Activated T-cell treated with anti-CD3 and anti-CD28 coated beads for 24 hours (primary cell): ENCODE results near the gene OTUD3.
"Not testable (repeated sequence)": the region's sequence is repeated elsewhere in the genome, so short reads cannot be mapped to it uniquely, and the experiment has no call there.

ENCODE experiments used
- DNase-seq: peaks from one replicate; pipeline ENCODE4 v3.0.0-alpha.2; 2020; ENCODE audit warnings: low read depth

Gene OTUD3

DNA sequence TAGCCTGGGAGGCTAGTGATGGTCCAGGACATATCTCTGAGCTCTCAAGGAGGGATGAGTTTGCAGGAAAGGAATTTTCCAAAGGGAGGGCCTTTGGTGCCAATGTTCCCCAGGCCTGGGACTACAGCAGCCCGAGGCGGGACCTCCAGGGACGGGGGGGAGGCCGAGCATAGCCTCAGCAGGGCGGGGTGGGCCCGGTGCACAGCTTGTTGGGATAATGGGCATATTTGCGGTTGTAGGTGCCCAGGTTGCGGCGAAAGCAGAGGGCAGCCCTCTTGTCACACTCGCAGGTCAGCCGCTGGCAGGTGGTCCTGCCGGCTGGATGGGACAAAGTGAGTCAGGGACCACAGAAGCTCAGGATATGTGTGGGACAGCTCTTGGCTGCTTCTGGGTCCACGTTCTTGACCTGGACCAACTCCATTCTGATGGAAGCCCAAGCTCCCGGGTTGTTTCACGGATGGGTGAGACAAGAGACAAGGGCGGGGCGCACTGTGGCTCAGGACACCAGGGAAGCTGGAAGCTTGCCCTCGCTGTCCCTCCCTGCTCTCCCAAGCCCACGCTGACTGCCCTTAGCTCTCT, 38.0 kb downstream of the OTUD3 start:
- DNase-seq: no peak

DNA sequence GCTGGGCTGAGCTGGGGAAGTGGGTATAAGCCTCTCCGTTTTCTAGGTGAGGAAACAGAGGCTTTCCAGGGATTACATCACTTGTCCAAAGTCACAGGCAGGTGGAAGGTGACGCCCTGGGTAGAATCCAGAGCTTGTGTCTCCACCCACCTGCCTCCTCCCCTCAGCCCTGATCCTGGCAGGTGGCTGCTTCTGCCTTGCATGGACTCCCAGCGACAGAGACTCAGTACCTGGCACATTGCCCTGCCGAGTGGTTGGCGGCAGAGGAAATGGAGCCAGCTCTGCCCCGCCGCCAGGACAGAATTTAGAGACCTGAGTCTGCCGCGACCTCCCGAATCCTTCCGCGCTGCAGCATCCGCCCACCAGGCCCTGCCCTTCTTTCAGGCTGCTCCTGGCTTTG, 39.1 kb downstream of the OTUD3 start:
- no peak for DNase-seq

DNA sequence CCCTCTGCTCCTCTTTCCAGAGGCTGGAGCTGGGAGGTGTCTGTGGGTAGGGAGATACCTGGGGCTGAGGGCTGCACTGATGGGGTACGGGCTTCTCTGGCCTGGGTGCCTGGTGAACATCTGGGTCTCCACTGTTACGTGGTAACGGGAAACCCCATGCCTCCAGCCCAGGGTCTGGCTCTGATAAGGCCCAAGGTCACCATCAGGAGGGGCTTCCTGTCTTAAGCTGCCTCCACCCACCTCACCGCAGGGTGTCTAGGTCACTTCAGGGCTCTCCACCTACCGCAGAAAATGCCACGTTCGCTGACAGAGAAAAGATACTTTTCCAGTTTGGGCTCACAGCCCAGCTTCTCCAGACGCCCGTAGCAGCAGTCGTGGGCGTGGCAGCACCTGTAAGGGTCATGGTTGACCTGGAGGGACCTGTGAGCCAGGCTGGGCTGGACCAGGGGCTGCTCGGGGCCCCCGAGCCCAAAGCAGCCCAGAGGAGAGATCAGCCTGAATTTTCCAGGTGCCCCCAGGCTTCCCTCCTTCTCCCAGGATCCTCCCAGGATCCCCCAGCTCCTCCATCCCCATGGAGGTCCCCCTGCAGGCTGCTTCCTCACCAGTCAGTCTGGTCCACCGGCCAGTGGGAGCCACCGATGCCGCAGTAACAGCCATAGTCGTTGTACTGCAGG, 40.0 kb downstream of the OTUD3 start:
- DNase-seq: no peak

GRCh38 chr1:19923137-19923952, 41.1 kb downstream of the OTUD3 start, which contains the start of gene PLA2G2E:
Gene PLA2G2E, minus strand, starts transcription at chr1:19923617. Its CDS starts 58 bp downstream, at chr1:19923559.
- no peak for DNase-seq

- DNase-seq: no peak
These were observed 41.8 kb downstream of the OTUD3 start for GRCh38 chr1:19923953-19924346.

DNA sequence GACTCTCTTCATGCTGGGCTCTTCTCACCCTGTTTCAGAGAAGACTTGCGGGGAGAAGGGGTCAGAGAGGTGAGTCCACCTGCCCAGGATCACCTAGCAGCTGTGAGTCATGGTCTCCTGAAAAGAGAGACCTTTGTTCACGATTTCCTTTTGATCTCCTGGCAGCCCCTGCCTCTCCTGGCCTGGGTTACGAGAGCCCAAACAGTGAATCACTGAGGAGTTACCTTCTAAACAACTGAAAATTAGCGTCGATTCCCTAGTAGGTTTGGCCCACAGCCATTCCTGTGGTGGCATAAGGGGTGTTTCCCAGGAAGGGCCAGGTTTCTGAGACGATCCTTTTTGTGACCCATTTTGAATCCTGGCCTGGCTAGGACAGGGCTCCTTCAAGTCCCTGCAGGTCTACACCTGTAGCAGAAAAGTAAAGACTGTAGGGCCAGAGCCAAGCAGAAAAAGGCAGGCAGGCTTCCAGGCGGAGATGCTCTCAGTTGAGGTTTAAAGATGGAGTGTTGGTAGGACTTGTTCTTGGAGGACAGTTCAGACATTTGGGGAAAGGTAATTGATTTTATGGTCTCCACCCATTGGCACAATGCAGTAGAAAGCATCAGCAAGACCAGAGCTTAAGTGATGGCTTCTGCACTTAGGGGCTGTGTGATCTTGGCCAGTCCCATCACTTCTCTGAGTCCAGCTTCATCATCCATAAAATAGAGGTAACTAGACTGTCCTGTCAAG, 43.3 kb downstream of the OTUD3 start:
- no peak for DNase-seq

DNA sequence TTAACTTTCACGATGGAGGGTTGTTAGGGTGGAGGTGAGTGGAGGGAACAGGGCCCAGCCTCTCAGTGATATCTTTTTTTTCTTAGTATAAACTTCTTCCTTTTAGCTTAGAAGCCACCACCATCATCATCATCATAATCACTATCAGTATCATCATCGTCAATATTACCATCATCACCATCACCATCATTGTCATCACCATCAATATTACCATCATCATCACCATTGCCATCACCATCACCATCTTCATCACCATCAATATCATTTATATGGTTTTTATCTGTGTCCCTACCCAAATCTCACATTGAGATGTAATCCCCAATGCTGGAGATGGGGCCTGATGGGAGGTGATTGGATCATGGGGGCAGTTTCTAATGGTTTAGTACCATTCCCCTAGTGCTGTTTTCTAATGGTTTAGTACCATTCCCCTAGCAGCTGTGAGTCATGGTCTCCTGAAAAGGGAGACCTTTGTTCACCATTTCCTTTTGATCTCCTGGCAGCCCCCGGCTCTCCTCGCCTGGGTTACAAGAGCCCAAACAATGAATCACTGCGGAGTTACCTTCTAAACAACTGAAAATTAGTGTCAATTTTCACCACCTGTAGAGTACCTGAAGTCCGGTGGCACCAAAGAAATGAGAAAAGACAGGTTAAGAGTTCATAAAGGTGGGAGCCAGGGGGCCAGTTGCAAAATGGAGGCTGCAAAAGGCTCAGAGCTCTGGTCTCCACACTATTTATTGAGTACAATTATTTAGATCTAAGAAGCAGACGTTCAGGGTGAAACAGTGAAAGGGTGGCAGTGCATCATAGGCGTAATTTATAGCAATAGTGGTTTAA, 44.3 kb downstream of the OTUD3 start:
- DNase-seq: no peak

DNA sequence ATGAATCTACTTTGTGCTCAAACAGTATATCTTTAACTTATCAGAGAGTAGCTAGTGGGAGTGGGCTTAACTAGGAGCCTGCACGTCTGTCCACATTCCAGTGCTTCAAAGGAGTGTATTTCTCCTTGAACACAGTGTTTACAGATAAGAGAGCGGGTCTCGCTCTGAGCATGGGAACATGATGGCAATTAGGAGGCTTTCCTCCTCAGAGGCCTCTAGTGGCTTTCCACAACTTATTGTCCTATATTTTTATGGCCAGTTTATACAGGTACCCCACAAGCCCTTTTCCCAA, 44.9 kb downstream of the OTUD3 start:
- not testable (repeated sequence) for DNase-seq

DNA sequence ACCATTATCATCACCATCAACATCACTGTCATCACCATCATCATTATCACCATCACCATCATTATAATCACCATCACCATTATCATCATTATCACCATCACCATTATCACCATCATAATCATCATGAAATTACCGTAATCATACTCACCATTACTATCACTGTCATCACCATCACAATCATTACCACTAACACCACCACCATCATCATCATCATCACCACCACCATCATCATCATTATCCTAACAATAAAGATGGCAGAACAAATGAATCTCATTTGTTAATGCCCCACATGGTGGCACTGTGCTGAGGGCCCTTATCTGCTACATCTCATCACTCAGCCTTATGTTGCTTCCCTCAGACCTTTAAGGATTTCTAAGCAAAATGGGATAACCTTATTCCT, 50.7 kb downstream of the OTUD3 start:
- no peak for DNase-seq

GRCh38 chr1:19934336-19934735, 52.1 kb downstream of the OTUD3 start:
- DNase-seq: no peak

DNA sequence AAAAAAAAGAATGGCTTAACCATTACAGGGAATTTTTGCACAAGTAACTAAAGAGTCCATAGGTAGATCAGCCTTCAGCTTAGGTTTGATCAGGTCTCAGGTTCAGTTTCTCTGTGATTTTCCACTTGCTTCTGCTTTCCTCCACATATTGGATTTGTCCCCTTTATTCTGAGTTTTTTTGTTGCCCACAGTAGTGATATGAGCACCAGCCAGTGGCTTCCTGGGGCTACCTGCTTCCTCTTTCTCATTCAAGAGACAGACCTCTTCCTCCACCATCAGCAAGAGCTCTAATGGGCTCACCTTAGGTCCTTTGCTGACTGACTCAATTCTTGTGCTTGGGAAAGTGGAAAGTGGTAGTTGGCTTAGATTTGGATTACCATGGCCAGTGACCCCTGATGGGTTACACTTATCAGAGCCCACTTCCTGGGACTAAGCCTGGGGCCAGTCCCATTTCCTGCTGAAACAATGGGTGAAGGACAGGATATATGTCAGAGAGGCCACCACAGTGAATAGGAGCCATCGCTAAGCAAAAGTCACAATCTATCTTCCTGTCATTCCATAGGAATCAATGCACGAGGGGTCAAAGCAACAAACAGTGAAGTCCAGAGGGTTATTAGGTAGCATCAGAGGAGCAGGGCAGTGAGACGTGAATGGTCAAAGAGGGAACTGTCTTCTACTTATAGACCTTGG, 54.0 kb downstream of the OTUD3 start:
- no peak for DNase-seq

- no peak for DNase-seq
These were observed 56.3 kb downstream of the OTUD3 start for GRCh38 chr1:19938472-19938871.

DNA sequence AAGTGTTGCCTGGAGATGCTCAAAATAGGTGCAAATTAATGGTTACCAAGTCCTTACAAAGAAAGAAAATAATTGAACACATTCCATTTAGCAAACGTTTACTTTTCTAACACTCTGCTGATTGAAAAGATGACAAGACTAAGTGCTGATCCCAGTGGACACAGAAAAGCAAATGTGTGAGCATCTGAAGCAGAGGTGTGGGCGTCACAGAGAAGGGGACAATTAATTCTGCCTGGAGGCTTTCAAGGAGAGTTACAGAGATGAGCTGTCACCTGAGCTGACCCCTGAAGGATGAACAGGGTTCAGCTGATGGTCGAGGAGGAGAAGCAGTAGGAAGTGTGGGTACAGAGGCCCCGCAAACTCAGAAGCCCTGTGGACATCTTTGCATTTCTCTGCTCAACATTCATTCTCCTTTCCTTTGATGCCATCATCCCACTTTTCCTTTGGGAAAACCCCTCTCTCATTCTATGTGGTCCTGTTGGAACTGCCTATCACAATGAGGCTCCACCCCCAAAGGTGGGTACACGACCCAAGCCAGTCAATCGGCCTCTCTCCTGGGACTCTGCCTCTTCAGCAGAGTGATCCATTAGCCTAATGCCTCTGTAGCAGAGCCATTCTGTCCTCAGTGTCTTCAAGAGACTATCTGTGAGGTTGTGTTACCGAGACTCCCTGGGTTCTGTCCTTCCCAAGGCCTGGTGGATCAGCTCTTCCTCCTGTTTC, 58.5 kb downstream of the OTUD3 start:
- no peak for DNase-seq

GRCh38 chr1:19941206-19941568, 59.0 kb downstream of the OTUD3 start:
- no peak for DNase-seq

DNA sequence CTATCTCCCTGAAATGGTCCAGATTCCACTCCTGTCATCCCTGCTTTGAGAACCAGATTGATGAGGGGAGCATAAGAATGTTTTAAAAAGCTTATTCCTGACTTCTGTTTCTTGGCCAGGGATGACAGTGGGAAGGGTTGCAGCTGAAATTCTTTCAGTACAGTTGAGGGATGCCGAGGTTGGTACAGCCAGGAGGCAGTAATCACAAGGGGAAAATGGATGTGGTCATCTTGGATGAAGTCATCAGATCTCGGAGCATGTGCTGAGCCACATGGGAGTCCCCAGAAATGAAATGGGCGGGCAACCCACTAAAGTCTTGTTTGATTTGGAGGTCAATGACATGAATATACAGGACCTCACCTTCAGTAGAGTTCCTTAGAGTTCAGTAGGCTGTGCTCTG, 59.9 kb downstream of the OTUD3 start:
- no peak for DNase-seq

- DNase-seq: no peak
These were observed 60.5 kb downstream of the OTUD3 start for GRCh38 chr1:19942657-19943056.

DNA sequence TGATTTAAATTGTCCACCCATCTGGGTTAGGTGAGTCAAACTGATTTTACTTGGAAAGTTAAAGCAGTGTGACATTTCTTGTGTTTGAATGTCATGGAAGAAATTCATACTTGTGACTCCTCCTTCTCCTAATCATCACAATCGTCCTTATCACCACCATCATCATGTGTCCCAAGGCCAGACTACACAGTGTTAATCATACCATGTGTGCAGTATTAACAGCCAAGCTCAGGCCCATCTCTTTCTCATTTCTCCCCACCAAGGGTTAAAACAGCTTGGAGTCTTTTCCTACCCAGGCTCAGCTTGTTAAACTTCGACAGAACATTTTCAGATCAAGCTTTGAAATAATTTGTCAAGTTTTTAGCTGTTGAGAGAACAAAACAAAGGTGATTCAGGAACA, 63.7 kb downstream of the OTUD3 start:
- DNase-seq: no peak

DNA sequence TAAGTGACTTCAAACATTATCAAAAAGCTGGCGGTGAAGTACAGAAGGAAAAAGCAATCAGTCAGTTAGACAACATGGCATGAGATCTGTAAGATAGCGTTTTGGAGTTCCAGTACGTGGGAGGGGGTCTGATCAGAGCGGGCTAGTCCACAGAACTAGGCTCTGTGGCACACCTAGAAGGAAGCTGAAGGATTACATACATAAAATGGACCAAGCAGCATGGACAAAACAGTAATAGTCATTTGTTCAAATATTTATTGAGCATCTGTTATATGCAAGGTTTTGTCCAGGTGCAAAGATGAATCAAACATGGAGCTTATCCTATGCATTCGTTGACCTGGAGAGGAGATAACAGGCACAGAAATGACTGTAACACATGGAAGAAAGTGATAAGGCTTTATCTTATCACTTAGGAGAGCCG, 64.1 kb downstream of the OTUD3 start:
- DNase-seq: no peak

GRCh38 chr1:19946971-19947370, 64.8 kb downstream of the OTUD3 start:
- DNase-seq: no peak

DNA sequence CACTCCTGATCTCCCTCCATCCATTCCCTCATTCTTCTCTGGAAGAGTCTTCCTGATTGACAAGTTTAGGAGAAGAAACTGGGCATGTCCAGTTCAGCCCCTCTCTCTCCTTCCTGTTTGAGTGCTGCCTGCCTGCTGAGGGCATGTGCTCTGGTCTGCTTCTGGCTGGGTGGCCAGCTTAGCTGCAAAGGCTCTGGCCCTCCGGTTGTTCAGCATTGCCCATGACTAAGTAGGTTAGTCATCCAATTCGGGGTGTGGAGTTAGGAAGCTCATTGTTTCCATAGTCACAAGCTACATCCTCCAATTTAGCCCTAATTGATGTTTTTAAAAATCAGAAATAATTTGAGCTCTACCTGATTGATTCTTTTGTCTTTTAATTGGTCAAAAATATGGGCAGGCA, 66.8 kb downstream of the OTUD3 start:
- no peak for DNase-seq

DNA sequence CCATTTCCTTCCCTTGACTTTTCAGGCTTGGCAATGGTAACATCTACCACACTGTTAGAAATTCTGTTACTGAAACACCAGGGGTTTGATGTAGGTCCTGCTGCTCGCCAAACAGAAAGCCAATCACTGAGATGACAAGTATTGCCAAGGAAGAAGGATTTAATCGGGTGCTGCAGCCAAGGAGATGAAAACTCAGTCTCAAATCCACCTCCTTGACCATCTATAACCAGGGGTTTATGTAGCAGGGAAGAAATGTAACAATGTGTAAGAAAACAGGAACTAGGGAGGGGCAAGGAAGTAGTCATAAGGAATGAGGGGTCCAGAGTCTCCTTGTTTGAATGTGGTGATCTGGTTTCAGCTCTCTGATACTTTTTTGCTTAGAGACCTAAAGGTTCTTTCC, 71.9 kb downstream of the OTUD3 start:
- no peak for DNase-seq
